K562 (cell line): ENCODE measurements around the gene KIAA1210.

Source experiments
- KDM2B ChIP-seq: fragments of 250-450 bp; sonication (Bioruptor Pico); IDR thresholded peaks from 2 replicates; pipeline ENCODE4 v1.8.0; 2021; ENCODE audit warnings: mild to moderate bottlenecking, moderate library complexity
- POLR2AphosphoS5 ChIP-seq: IDR thresholded peaks from 2 replicates; pipeline ENCODE4 v1.6.1; 2011; ENCODE audit warnings: mild to moderate bottlenecking, low read depth, low read length, moderate library complexity; ENCODE audit not compliant: control insufficient read depth, insufficient read depth
- POLR2G ChIP-seq: fragments of 200-400 bp; formaldehyde crosslinking; IDR thresholded peaks from 2 replicates; pipeline ENCODE4 v1.6.1; 2017; ENCODE audit warnings: low read depth, mild to moderate bottlenecking, antibody characterized with exemption, low read length, moderate library complexity
- TSC22D4 ChIP-seq: fragments of 450-650 bp; IDR thresholded peaks from 2 replicates; pipeline ENCODE4 v1.6.1; 2016; ENCODE audit warnings: missing genetic modification characterization, missing biosample characterization, control low read depth
- ZNF124 ChIP-seq: sonication (generic); formaldehyde crosslinking; IDR thresholded peaks from 2 replicates; pipeline ENCODE4 v1.8.1; 2022; ENCODE audit warnings: missing genetic modification reagents
- TF ChIP-seq, protein P1 (sequence below), 2 experiments: fragments of 450-650 bp; conservative IDR thresholded peaks; 2 replicates each; pipeline ENCODE4 v1.6.1; 2017; ENCODE audit warnings: mild to moderate bottlenecking in 2 of 2, moderate library complexity in 2 of 2

GRCh38 chrX:119132316-119132715, 4.7 kb upstream of the KIAA1210 start:
- TF ChIP-seq POLR2AphosphoS5 = no peak
- TF ChIP-seq ZNF124 (CRISPR knock-in tag) = no peak
- TF ChIP-seq TSC22D4 (tag) = no peak
- no peak for TF ChIP-seq KDM2B
- TF ChIP-seq POLR2G = no peak
- TF ChIP-seq, protein P1, sequence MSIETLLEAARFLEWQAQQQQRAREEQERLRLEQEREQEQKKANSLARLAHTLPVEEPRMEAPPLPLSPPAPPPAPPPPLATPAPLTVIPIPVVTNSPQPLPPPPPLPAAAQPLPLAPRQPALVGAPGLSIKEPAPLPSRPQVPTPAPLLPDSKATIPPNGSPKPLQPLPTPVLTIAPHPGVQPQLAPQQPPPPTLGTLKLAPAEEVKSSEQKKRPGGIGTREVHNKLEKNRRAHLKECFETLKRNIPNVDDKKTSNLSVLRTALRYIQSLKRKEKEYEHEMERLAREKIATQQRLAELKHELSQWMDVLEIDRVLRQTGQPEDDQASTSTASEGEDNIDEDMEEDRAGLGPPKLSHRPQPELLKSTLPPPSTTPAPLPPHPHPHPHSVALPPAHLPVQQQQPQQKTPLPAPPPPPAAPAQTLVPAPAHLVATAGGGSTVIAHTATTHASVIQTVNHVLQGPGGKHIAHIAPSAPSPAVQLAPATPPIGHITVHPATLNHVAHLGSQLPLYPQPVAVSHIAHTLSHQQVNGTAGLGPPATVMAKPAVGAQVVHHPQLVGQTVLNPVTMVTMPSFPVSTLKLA (conservative IDR thresholded peaks at IDR 0.05) = no peak
